Liver (tissue), 9 donors: ENCODE measurements around the gene KAZN. TPM values are rescaled to one million over a fixed set of nuclear protein-coding genes. Genes with fewer than 3 reads are reported as not detected.

Experiments
- DNase-seq: peaks from one replicate; pipeline ENCODE4 v3.0.0-alpha.2; 2017; ENCODE audit warnings: low spot score
- H3K27ac ChIP-seq, 2 donors: one replicate each; pipeline ENCODE4 v1.7.0; 2013; ENCODE audit warnings: inconsistent platforms in 2 of 2, low read length in 2 of 2, control low read depth in 1 of 2, low read depth in 1 of 2, mild to moderate bottlenecking in 1 of 2
- H3K27me3 ChIP-seq, 4 donors: one replicate each; pipeline versions ENCODE4 v1.6.1 to v1.7.0; 2013; ENCODE audit warnings: low read length in 3 of 4, inconsistent platforms in 1 of 4, mild to moderate bottlenecking in 1 of 4, moderate library complexity in 1 of 4; ENCODE audit not compliant: control insufficient read depth in 4 of 4, insufficient read depth in 4 of 4
- H3K36me3 ChIP-seq, 4 donors: one replicate each; pipeline versions ENCODE4 v1.6.1 to v1.7.0; 2013; ENCODE audit warnings: low read length in 3 of 4, mild to moderate bottlenecking in 3 of 4, low read depth in 1 of 4, moderate library complexity in 1 of 4; ENCODE audit not compliant: control insufficient read depth in 4 of 4, insufficient read depth in 3 of 4
- H3K4me1 ChIP-seq, 4 donors: one replicate each; pipeline versions ENCODE4 v1.6.1 to v1.7.0; 2013; ENCODE audit warnings: low read length in 3 of 4, mild to moderate bottlenecking in 3 of 4, moderate library complexity in 1 of 4; ENCODE audit not compliant: control insufficient read depth in 4 of 4, insufficient read depth in 4 of 4
- H3K4me3 ChIP-seq, 3 donors: one replicate each; pipeline versions ENCODE4 v1.6.1 to v1.7.0; 2013; ENCODE audit warnings: low read length in 3 of 3, control low read depth in 1 of 3, low read depth in 1 of 3, mild to moderate bottlenecking in 1 of 3
- H3K9ac ChIP-seq, 2 donors: one replicate each; pipeline ENCODE4 v1.7.0; 2013; ENCODE audit warnings: low read length in 2 of 2, mild to moderate bottlenecking in 2 of 2, moderate library complexity in 2 of 2, control low read depth in 1 of 2, low read depth in 1 of 2
- H3K9me3 ChIP-seq, 4 donors: one replicate each; pipeline versions ENCODE4 v1.6.1 to v1.7.0; 2013; ENCODE audit warnings: low read length in 3 of 4; ENCODE audit not compliant: control insufficient read depth in 4 of 4
- ATF3 ChIP-seq: IDR thresholded peaks from 2 replicates; pipeline ENCODE4 v1.6.1; 2016; ENCODE audit warnings: antibody characterized with exemption
- CTCF ChIP-seq: fragments of 150-350 bp; IDR thresholded peaks from 2 replicates; pipeline ENCODE4 v1.5.1; 2017; ENCODE audit warnings: improper control_type of control experiment, low read depth, low read length; ENCODE audit not compliant: missing input control
- EGR1 ChIP-seq, 2 donors: IDR thresholded peaks; 2 replicates each; pipeline ENCODE4 v1.6.1; 2016 to 2018; ENCODE audit warnings: antibody characterized with exemption in 2 of 2, low read depth in 2 of 2
- FOXA1 ChIP-seq: IDR thresholded peaks from 2 replicates; pipeline ENCODE4 v1.6.1; 2016; ENCODE audit warnings: antibody characterized with exemption
- GABPA ChIP-seq, 2 donors: IDR thresholded peaks in 1 of 2; conservative IDR thresholded peaks in 1 of 2; 2 replicates each; pipeline ENCODE4 v1.6.1; 2016; ENCODE audit warnings: antibody characterized with exemption in 2 of 2, mild to moderate bottlenecking in 1 of 2, moderate library complexity in 1 of 2
- HNF4A ChIP-seq, 2 donors: conservative IDR thresholded peaks; 2 replicates each; pipeline ENCODE4 v1.6.1; 2016; ENCODE audit warnings: antibody characterized with exemption in 2 of 2, mild to moderate bottlenecking in 2 of 2
- HNF4G ChIP-seq: IDR thresholded peaks from 2 replicates; pipeline ENCODE4 v1.6.1; 2016; ENCODE audit warnings: antibody characterized with exemption
- NR2F2 ChIP-seq: IDR thresholded peaks from 2 replicates; pipeline ENCODE4 v1.6.1; 2016; ENCODE audit warnings: antibody characterized with exemption
- RAD21 ChIP-seq, 2 donors: IDR thresholded peaks; 2 replicates each; pipeline ENCODE4 v1.6.1; 2016; ENCODE audit warnings: antibody characterized with exemption in 2 of 2, mild to moderate bottlenecking in 2 of 2
- REST ChIP-seq: IDR thresholded peaks from 2 replicates; pipeline ENCODE4 v1.6.1; 2016; ENCODE audit warnings: antibody characterized with exemption, mild to moderate bottlenecking
- RXRA ChIP-seq, 2 donors: IDR thresholded peaks; 2 replicates each; pipeline ENCODE4 v1.6.1; 2017 to 2018; ENCODE audit warnings: antibody characterized with exemption in 2 of 2, mild to moderate bottlenecking in 1 of 2
- SP1 ChIP-seq: IDR thresholded peaks from 2 replicates; pipeline ENCODE4 v1.6.1; 2018; ENCODE audit warnings: antibody characterized with exemption, mild to moderate bottlenecking
- TAF1 ChIP-seq: conservative IDR thresholded peaks from 2 replicates; pipeline ENCODE4 v1.6.1; 2016; ENCODE audit warnings: antibody characterized with exemption, mild to moderate bottlenecking
- WGBS: extraction: QIAGEN DNeasy Blood & Tissue Kit; methylation state at CpG from one replicate; pipeline ENCODE4 v1.1.7; 2013; 5-methylcytosine and 5-hydroxymethylcytosine counted together
- polyA plus RNA-seq, 2 donors: library from polyadenylated mRNA; stranded (reverse) in 1 of 2; unstranded in 1 of 2; fragments of 200-250 nt in 1 of 2; fragments of >200 nt in 1 of 2; fragmentation: Nextera tagmentation in 1 of 2; extraction: Ambion mirVana in 1 of 2; gene quantifications; one replicate each; pipeline versions ENCODE4 v1.2.1 to v1.2.3, GENCODE V29; 2013 to 2015
- total RNA-seq, 2 donors: library from RNA; depleted of rRNA; stranded (reverse); fragments of >200 nt; gene quantifications; one replicate each; pipeline ENCODE4 v1.2.3, GENCODE V29; 2014
- TF ChIP-seq, protein P1 (sequence below): IDR thresholded peaks from 2 replicates; pipeline ENCODE4 v1.6.1; 2016; ENCODE audit warnings: antibody characterized with exemption
- donor health status: healthy.
- donor health status: healthy.
- donor health status: healthy.
- donor health status: healthy.
- donor health status: healthy.

Gene KAZN
- total and polyA plus RNA-seq, 4 donors, result 1.9 to 6.9 (median 2.4) TPM

DNA sequence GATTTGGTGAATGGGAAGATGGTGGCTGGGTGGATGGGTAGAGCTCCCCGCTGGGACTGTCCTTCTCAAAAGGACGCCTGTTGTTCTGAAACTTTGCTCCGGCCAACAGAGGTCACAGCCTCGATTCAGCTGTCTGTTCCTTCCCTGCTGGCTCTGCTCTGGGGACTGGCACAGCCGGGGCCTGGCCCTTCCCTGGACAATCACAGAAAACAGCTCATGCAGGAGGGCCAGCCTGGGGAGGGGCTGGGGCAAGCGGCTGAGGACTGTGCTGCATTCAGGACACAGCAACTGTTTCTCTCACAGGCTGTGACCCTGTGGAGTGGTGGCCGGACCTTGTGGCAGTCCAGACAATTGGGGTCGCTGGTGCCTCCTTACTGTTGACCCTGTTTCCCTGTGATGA, 444.4 kb downstream of the KAZN start:
- H3K4me1 ChIP-seq, result no peaks in the 10 kb centered on the region
- no peaks in the 10 kb centered on the region for H3K36me3 ChIP-seq
- no peak overlapping the region for H3K4me3 ChIP-seq
- no peak overlapping the region for H3K9ac ChIP-seq
- TF ChIP-seq EGR1 (IDR thresholded peaks at IDR 0.05; ENCODE audit: low read depth in 2 of 2) (no peak), FOXA1 (no peak), SP1 (no peak), RXRA (IDR thresholded peaks at IDR 0.05) (no peak), RAD21 (IDR thresholded peaks at IDR 0.05) (no peak), REST (no peak), HNF4G (no peak), HNF4A (conservative IDR thresholded peaks at IDR 0.05) (no peak), CTCF (no peak), TAF1 (no peak), GABPA (IDR thresholded peaks at IDR 0.05 in 1 of 2, conservative IDR thresholded peaks at IDR 0.05 in 1 of 2) (no peak), NR2F2 (no peak), ATF3 (no peak)
- TF ChIP-seq, protein P1, sequence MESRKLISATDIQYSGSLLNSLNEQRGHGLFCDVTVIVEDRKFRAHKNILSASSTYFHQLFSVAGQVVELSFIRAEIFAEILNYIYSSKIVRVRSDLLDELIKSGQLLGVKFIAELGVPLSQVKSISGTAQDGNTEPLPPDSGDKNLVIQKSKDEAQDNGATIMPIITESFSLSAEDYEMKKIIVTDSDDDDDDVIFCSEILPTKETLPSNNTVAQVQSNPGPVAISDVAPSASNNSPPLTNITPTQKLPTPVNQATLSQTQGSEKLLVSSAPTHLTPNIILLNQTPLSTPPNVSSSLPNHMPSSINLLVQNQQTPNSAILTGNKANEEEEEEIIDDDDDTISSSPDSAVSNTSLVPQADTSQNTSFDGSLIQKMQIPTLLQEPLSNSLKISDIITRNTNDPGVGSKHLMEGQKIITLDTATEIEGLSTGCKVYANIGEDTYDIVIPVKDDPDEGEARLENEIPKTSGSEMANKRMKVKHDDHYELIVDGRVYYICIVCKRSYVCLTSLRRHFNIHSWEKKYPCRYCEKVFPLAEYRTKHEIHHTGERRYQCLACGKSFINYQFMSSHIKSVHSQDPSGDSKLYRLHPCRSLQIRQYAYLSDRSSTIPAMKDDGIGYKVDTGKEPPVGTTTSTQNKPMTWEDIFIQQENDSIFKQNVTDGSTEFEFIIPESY, result no peak
- no peak overlapping the region for H3K27ac ChIP-seq
- no peak for DNase-seq
- H3K27me3 ChIP-seq, result peaks cover 0 to 2% (median 0%) of the 10 kb centered on the region in 4 donors
- 76% methylated on average over 8 of the region's 8 CpGs for WGBS
- H3K9me3 ChIP-seq, result no peaks in the 10 kb centered on the region

DNA sequence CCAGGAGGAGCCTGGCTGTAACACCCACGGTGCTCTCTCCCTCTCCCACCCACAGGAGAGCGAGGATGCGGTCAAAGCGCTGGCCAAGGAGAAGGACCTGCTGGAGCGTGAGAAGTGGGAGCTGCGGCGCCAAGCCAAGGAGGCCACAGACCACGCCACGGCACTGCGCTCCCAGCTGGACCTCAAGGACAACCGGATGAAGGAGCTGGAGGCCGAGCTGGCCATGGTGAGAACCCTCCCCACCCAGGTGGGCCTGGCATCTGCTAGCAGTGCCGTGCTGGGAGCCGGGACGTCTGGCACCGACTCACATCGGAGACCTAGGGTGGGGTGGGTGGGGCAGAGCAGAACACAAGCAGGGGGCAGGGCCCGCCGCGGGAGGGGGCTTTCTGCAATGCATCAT, 445.4 kb downstream of the KAZN start:
- H3K9ac ChIP-seq, result no peak overlapping the region
- no peak overlapping the region for H3K4me3 ChIP-seq
- WGBS, result 90% methylated on average over 20 of the region's 20 CpGs
- no peaks in the 10 kb centered on the region for H3K36me3 ChIP-seq
- no peak for DNase-seq
- H3K27me3 ChIP-seq, result peaks cover 0 to 2% (median 0%) of the 10 kb centered on the region in 4 donors
- no peaks in the 10 kb centered on the region for H3K9me3 ChIP-seq
- no peaks in the 10 kb centered on the region for H3K4me1 ChIP-seq
- TF ChIP-seq, protein P1, result no peak
- TF ChIP-seq RAD21 (IDR thresholded peaks at IDR 0.05), result no peak
- no peak overlapping the region for H3K27ac ChIP-seq
